K562 (cell line): ENCODE data around the gene APOL3. TPM values are rescaled to one million over a fixed set of nuclear protein-coding genes. Genes with fewer than 3 reads are reported as not detected.
A peak's percentile ranks its signal among the peaks of the same experiment; 100 is the strongest.

ENCODE experiments used
- ATAC-seq: fragments of 200-7000 bp; cut with Tn5 transposase; 3 replicates; pipeline ENCODE4 v1.9.1; 2020; ENCODE audit warnings: moderate library complexity
- BruUV-seq: library from RNA; stranded (reverse); fragments of 400-500 nt; replicated peaks from 2 replicates; lab custom pipeline; 2021; lab: Mats Ljungman, UMichigan
- CTCF ChIA-PET: fragments of 300-600 bp; formaldehyde crosslinking; extraction: SDS; loops from one replicate; lab custom pipeline; 2021; ENCODE audit warnings: low intra/inter-chr PET ratio; lab: Yijun Ruan, JAX
- POLR2A ChIA-PET: fragments of 300-600, 350-650 bp; sonication (Branson Sonifier 250); formaldehyde crosslinking; extraction: SDS; loops from one replicate; lab custom pipeline; 2021; ENCODE audit warnings: antibody characterized with exemption, inconsistent platforms; lab: Yijun Ruan, JAX
- DNase-seq, 4 experiments: peaks; one replicate each; pipeline versions ENCODE4 v3.0.0 to v3.0.0-alpha.2; 2011 to 2018; ENCODE audit warnings: low spot score in 3 of 4, mixed read lengths in 3 of 4; ENCODE audit errors: extremely low read depth in 1 of 4
- FAIRE-seq: peaks from 2 replicates; lab custom pipeline; 2011; peaks lifted over from hg19 to GRCh38; lab: Jason Lieb, UNC
- H2AFZ ChIP-seq: 2 replicates; pipeline ENCODE4 v1.6.0; 2011; ENCODE audit warnings: low read depth, low read length, control low read depth, inconsistent platforms
- H3K27ac ChIP-seq: fragments of 200-600 bp; 3 replicates; pipeline ENCODE4 v1.8.0; 2011; ENCODE audit warnings: low read depth, mild to moderate bottlenecking, control low read depth, inconsistent platforms, low read length, moderate library complexity, mixed read lengths; ENCODE audit errors: extremely low read depth
- H3K27me3 ChIP-seq, 2 experiments: fragments of 300-600 bp in 1 of 2; 2 replicates in 1 of 2; 3 replicates in 1 of 2; pipeline versions ENCODE4 v1.6.0 to v1.8.0; 2011; ENCODE audit warnings: inconsistent platforms in 2 of 2, low read length in 2 of 2, mild to moderate bottlenecking in 1 of 2, mixed read lengths in 1 of 2, moderate library complexity in 1 of 2; ENCODE audit not compliant: control insufficient read depth in 2 of 2, insufficient read depth in 2 of 2
- H3K36me3 ChIP-seq: fragments of 300-600 bp; 3 replicates; pipeline ENCODE4 v1.8.0; 2011; ENCODE audit warnings: mild to moderate bottlenecking, low read length, inconsistent platforms; ENCODE audit not compliant: control insufficient read depth, insufficient read depth
- H3K4me1 ChIP-seq, 2 experiments: fragments of 200-600 bp in 1 of 2; replicated peaks in 1 of 2; 2 replicates in 1 of 2; 3 replicates in 1 of 2; pipeline versions ENCODE4 v1.5.1 to v1.8.0; 2011; ENCODE audit warnings: inconsistent platforms in 2 of 2, low read length in 2 of 2, mild to moderate bottlenecking in 1 of 2, mixed read lengths in 1 of 2, moderate library complexity in 1 of 2; ENCODE audit not compliant: control insufficient read depth in 2 of 2, insufficient read depth in 2 of 2
- H3K4me2 ChIP-seq: 2 replicates; pipeline ENCODE4 v1.6.1; 2011; ENCODE audit warnings: low read length, control low read depth, inconsistent platforms, mixed read lengths; ENCODE audit not compliant: insufficient read depth
- H3K4me3 ChIP-seq: fragments of 200-600 bp; sonication (generic), shearing (Covaris generic); 2 replicates; pipeline ENCODE4 v1.5.1; 2016; ENCODE audit warnings: control low read depth, inconsistent platforms
- H3K79me2 ChIP-seq: fragments of 200-600 bp; 3 replicates; pipeline ENCODE4 v1.8.0; 2011; ENCODE audit warnings: low read length, inconsistent platforms; ENCODE audit not compliant: control insufficient read depth, insufficient read depth
- H3K9ac ChIP-seq, 2 experiments: 2 replicates each; pipeline versions ENCODE4 v1.6.0 to v1.6.1; 2011; ENCODE audit warnings: low read depth in 2 of 2, low read length in 2 of 2, control low read depth in 1 of 2, inconsistent platforms in 1 of 2, mild to moderate bottlenecking in 1 of 2, mixed read lengths in 1 of 2; ENCODE audit not compliant: insufficient read depth in 1 of 2
- H3K9me1 ChIP-seq: one replicate; pipeline ENCODE4 v1.6.0; 2011; ENCODE audit warnings: inconsistent platforms, mild to moderate bottlenecking, low read length, moderate library complexity; ENCODE audit not compliant: control insufficient read depth, insufficient read depth
- H3K9me3 ChIP-seq: replicated peaks from 2 replicates; pipeline ENCODE4 v1.5.1; 2011; ENCODE audit warnings: low read depth, low read length, inconsistent platforms; ENCODE audit not compliant: control insufficient read depth, insufficient read depth
- H4K20me1 ChIP-seq: replicated peaks from 2 replicates; pipeline ENCODE4 v1.6.1; 2011; ENCODE audit warnings: low read length, inconsistent platforms, mixed read lengths; ENCODE audit not compliant: control insufficient read depth, insufficient read depth
- BACH1 ChIP-seq: fragments of 200-800 bp; sonication (Bioruptor generic); IDR thresholded peaks from 2 replicates; pipeline ENCODE4 v1.6.1; 2016; ENCODE audit warnings: missing genetic modification characterization, missing compliant biosample characterization
- BCOR ChIP-seq: fragments of 450-650 bp; IDR thresholded peaks from 2 replicates; pipeline ENCODE4 v1.6.1; 2016
- KDM1A ChIP-seq, 2 experiments: fragments of 450-650 bp; IDR thresholded peaks; 2 replicates each; pipeline ENCODE4 v1.6.1; 2016; ENCODE audit warnings: mild to moderate bottlenecking in 2 of 2
- MTF1 ChIP-seq: fragments of 250-450 bp; sonication (Bioruptor Pico); IDR thresholded peaks from 2 replicates; pipeline ENCODE4 v1.9.0; 2021; ENCODE audit warnings: moderate library complexity, mild to moderate bottlenecking, inconsistent platforms, borderline replicate concordance
- RBM25 ChIP-seq: fragments of 200-400 bp; formaldehyde crosslinking; IDR thresholded peaks from 2 replicates; pipeline ENCODE4 v1.6.1; 2018; ENCODE audit warnings: low read length, low read depth, moderate library complexity; ENCODE audit not compliant: severe bottlenecking
- TRIM28 ChIP-seq: fragments of 450-650 bp; IDR thresholded peaks from 2 replicates; pipeline ENCODE4 v1.6.1; 2017
- ZFP36 ChIP-seq: fragments of 150-350 bp; IDR thresholded peaks from 2 replicates; pipeline ENCODE4 v1.6.1; 2018; ENCODE audit warnings: low read length, low read depth; ENCODE audit not compliant: partially characterized antibody
- ZNF232 ChIP-seq: sonication (generic); formaldehyde crosslinking; IDR thresholded peaks from 2 replicates; pipeline ENCODE4 v1.8.0; 2022; ENCODE audit warnings: mild to moderate bottlenecking, missing genetic modification reagents
- ZNF766 ChIP-seq: fragments of 200-800 bp; sonication (Bioruptor generic); conservative IDR thresholded peaks from 2 replicates; pipeline ENCODE4 v1.6.1; 2016; ENCODE audit warnings: missing genetic modification characterization, missing compliant biosample characterization
- ZNF830 ChIP-seq: fragments of 250-450 bp; sonication (Bioruptor Pico); IDR thresholded peaks from 2 replicates; pipeline ENCODE4 v1.5.0; 2021; ENCODE audit warnings: mild to moderate bottlenecking
- WGBS: fragments of 100-300 bp; shearing (Covaris generic); methylation state at CpG from one replicate; pipeline ENCODE4 v1.1.6; 2016; ENCODE audit warnings: low coverage, mixed read lengths; ENCODE audit not compliant: insufficient coverage; ENCODE audit errors: missing lambda C conversion rate; 5-methylcytosine and 5-hydroxymethylcytosine counted together
- in situ Hi-C: fragments of 300-500 bp; cut with MboI; formaldehyde crosslinking; loops from 4 replicates; pipeline ENCODE4 v1.15.0; 2018; ENCODE audit warnings: inconsistent platforms, mixed read lengths
- intact Hi-C: fragments of 100-400 bp; cut with micrococcal nuclease; formaldehyde crosslinking; loops from 2 replicates; pipeline ENCODE4 v1.14.2; 2022
- polyA plus RNA-seq, 8 experiments: library from polyadenylated mRNA; depleted of rRNA in 4 of 8; stranded (reverse) in 5 of 8; unstranded in 3 of 8; fragments of >200 nt; fragmentation: Nextera tagmentation in 2 of 8; fragmentation: Illumina TruSeq in 1 of 8; extraction: Ambion mirVana in 2 of 8; extraction: Trizol in 1 of 8; gene quantifications; 2 replicates each; pipeline versions ENCODE4 v1.2.1 to v1.2.3, GENCODE V29; 2011 to 2014; ENCODE audit warnings: inconsistent platforms in 1 of 8, missing spikeins in 1 of 8
- total RNA-seq, 7 experiments: library from RNA; depleted of rRNA in 6 of 7; stranded (reverse); fragments of >200 nt in 6 of 7; fragmentation: Illumina TruSeq in 2 of 7; extraction: Trizol in 2 of 7; gene quantifications; 2 replicates each; pipeline versions ENCODE4 v1.2.1 to v1.2.3, GENCODE V29; 2011 to 2021; ENCODE audit warnings: low replicate concordance in 1 of 7
- TF ChIP-seq, protein P1 (sequence below), 2 experiments: fragments of 450-650 bp in 1 of 2; sonication (generic) in 1 of 2; formaldehyde crosslinking in 1 of 2; IDR thresholded peaks in 1 of 2; conservative IDR thresholded peaks in 1 of 2; 2 replicates each; pipeline versions ENCODE4 v1.6.1 to v1.8.1; 2016 to 2023; ENCODE audit warnings: mild to moderate bottlenecking in 2 of 2, moderate library complexity in 2 of 2, inconsistent platforms in 1 of 2, missing genetic modification reagents in 1 of 2
- TF ChIP-seq, protein P2 (sequence below): sonication (generic); formaldehyde crosslinking; IDR thresholded peaks from 2 replicates; pipeline ENCODE4 v1.8.0; 2022; ENCODE audit warnings: mild to moderate bottlenecking, low read depth, missing genetic modification reagents
- TF ChIP-seq, protein P3 (sequence below): fragments of 250-450 bp; sonication (Bioruptor Pico); IDR thresholded peaks from 2 replicates; pipeline ENCODE4 v1.4.0; 2020; ENCODE audit warnings: borderline replicate concordance

Gene APOL3
- total and polyA plus RNA-seq, 9 of the 15 experiments (the other 6 are each of a cell fraction or from before 2014, with no cell fraction given), result 0.25 to 1.1 (median 0.56) TPM; not detected in 1

DNA sequence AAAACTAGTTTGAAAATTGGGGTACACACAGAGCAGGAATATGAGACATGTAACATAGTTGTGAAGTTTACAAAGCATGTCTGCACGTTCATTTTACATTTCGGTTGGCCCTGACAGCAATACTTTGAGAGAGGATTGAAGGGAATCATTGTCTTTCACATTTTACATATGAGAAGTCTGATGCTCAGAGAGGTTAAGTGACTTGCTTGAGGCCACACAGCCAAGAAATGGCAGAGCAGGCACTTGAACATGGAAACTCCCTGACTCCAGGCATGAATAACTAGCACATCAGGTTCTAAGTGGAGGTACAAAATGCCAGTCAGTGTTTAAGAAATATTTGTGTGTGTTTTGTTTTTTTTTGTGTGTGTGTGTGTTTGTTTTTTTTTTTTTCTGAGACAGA is 53.6 kb downstream of the APOL3 start:
- FAIRE-seq, result no peak
- ATAC-seq, result no peak
- Histone ChIP-seq H3K27me3 (no peaks in the 10 kb centered on the region), H3K9me3 (no peaks in the 10 kb centered on the region), H3K9ac (no peak overlapping the region), H2AFZ (no peak overlapping the region), H3K36me3 (no peaks in the 10 kb centered on the region), H3K27ac (no peak overlapping the region), H3K79me2 (no peaks in the 10 kb centered on the region), H3K4me3 (no peak overlapping the region), H3K4me1 (peaks cover 0 to 3% of the 10 kb centered on the region in 2 experiments; a peak in 2 of 5 replicates)
- BruUV-seq, result no TSS peak
- ChIA-PET POLR2A (interaction anchor here (0.6 kb wide), 1 partner anchor 271 kb away, joined by 3 read pairs; no protein-coding TSS in a partner anchor), CTCF (no interaction called here)
- intact Hi-C loops, result no loop called here
- DNase-seq, result no peak
- TF ChIP-seq RBM25, result peak; percentile 85
- TF ChIP-seq KDM1A (IDR thresholded peaks at IDR 0.05), result 0 out of 4 replicates have a peak, but pooled peaks of 1 of the 2 experiments have one; percentile 17
- TF ChIP-seq ZNF766 (CRISPR knock-in tag), result no peak
- peak; percentile 78 for TF ChIP-seq BCOR
- TF ChIP-seq ZFP36, result peak; percentile 70
- TF ChIP-seq, all 486 proteins: peak for 4
- Histone ChIP-seq H4K20me1 (no peaks in the 10 kb centered on the region), H3K4me2 (no peak overlapping the region), H3K9me1 (no peaks in the 10 kb centered on the region)
- WGBS, result 10% methylated on average over 2 of the region's 2 CpGs
- in situ Hi-C loops, result no loop called here

DNA sequence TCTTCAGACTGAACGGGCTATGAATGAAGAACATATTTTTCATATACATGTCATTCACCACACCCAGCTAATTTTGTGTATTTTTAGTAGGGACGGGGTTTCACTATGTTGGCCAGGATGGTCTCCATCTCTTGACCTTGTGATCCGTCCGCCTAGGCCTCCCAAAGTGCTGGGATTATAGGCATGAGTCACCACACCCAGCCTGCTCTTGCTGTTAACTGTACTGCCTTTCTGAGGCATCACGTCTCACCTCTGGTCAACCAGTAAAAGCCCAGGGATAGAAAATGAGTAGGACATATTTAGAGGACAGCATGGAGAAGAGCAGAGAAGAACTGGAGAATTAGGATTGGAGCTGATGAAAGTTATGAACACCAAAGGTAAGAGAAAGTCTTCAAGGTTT is 55.6 kb downstream of the APOL3 start:
- peak in 1 of 4 experiments; percentile 18 for DNase-seq
- ATAC-seq, result no peak
- WGBS, result 19% methylated on average over 5 of the region's 5 CpGs
- Histone ChIP-seq H3K4me2 (no peak overlapping the region), H3K27ac (no peak overlapping the region), H3K4me3 (no peak overlapping the region), H3K27me3 (no peaks in the 10 kb centered on the region), H4K20me1 (no peaks in the 10 kb centered on the region), H3K79me2 (no peaks in the 10 kb centered on the region), H3K9me3 (no peaks in the 10 kb centered on the region), H3K36me3 (no peaks in the 10 kb centered on the region), H3K4me1 (peaks cover 0 to 3% of the 10 kb centered on the region in 2 experiments; a peak in 1 of 5 replicates), H3K9ac (no peak overlapping the region), H3K9me1 (no peaks in the 10 kb centered on the region), H2AFZ (no peak overlapping the region)
- FAIRE-seq, result peak; percentile 23
- in situ Hi-C loops, result no loop called here
- ChIA-PET CTCF (no interaction called here), POLR2A (interaction anchor here (1.1 kb wide), 1 partner anchor 10 kb away, joined by 3 read pairs; no protein-coding TSS in a partner anchor)
- intact Hi-C loops, result no loop called here
- BruUV-seq, result no TSS peak
- TF ChIP-seq, protein P1, sequence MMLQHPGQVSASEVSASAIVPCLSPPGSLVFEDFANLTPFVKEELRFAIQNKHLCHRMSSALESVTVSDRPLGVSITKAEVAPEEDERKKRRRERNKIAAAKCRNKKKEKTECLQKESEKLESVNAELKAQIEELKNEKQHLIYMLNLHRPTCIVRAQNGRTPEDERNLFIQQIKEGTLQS (IDR thresholded peaks at IDR 0.05), result peak; percentile 63
- TF ChIP-seq, protein P1 (CRISPR knock-in tag; conservative IDR thresholded peaks at IDR 0.05), result no peak
- TF ChIP-seq BACH1 (tag) (no peak), ZNF830 (CRISPR knock-in tag) (no peak), ZNF232 (CRISPR knock-in tag) (no peak), TRIM28 (no peak), MTF1 (CRISPR knock-in tag) (no peak)
- TF ChIP-seq, protein P2, sequence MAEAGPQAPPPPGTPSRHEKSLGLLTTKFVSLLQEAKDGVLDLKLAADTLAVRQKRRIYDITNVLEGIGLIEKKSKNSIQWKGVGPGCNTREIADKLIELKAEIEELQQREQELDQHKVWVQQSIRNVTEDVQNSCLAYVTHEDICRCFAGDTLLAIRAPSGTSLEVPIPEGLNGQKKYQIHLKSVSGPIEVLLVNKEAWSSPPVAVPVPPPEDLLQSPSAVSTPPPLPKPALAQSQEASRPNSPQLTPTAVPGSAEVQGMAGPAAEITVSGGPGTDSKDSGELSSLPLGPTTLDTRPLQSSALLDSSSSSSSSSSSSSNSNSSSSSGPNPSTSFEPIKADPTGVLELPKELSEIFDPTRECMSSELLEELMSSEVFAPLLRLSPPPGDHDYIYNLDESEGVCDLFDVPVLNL, result no peak
- TF ChIP-seq, protein P3, sequence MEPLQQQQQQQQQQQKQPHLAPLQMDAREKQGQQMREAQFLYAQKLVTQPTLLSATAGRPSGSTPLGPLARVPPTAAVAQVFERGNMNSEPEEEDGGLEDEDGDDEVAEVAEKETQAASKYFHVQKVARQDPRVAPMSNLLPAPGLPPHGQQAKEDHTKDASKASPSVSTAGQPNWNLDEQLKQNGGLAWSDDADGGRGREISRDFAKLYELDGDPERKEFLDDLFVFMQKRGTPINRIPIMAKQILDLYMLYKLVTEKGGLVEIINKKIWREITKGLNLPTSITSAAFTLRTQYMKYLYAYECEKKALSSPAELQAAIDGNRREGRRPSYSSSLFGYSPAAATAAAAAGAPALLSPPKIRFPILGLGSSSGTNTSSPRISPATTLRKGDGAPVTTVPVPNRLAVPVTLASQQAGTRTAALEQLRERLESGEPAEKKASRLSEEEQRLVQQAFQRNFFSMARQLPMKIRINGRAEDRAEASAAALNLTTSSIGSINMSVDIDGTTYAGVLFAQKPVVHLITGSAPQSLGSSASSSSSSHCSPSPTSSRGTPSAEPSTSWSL, result no peak
